Forelimb muscle (tissue), 1 donor: ENCODE results near the gene HEY2. TPM values are rescaled to one million over a fixed set of nuclear protein-coding genes. Genes with fewer than 3 reads are reported as not detected.
"Not testable (repeated sequence)": the region's sequence is repeated elsewhere in the genome, so short reads cannot be mapped to it uniquely, and the experiment has no call there.

Experiments
- DNase-seq: peaks from one replicate; pipeline ENCODE4 v3.0.0-alpha.2; 2013; ENCODE audit warnings: low read depth
- polyA plus RNA-seq: library from polyadenylated mRNA; unstranded; fragments of 120-200 nt; gene quantifications from one replicate; pipeline ENCODE4 v1.2.1, GENCODE V29; 2013; ENCODE audit not compliant: insufficient read length

Gene HEY2
- polyA plus RNA-seq, 1 donor = 11.0 TPM

DNA sequence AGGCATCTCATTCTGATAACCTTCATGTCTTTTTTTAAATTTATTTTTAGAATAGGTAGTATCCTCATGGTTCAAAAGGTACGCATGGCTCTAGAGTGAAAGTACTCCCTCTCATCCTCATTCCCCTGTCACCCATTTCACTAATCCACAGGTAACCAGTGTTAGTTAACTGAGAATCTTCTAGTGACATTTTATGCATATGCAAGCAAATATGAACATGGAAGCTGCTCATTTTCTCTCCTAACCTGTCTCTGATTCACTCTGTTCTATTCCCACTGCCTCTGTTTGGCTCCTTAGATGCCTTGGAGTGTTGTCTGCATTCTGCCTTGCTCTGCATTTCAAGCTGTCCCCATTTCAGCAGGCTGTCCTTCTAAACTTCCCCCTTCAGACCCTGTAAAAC lies 45.9 kb downstream of the HEY2 start:
- DNase-seq = no peak

DNA sequence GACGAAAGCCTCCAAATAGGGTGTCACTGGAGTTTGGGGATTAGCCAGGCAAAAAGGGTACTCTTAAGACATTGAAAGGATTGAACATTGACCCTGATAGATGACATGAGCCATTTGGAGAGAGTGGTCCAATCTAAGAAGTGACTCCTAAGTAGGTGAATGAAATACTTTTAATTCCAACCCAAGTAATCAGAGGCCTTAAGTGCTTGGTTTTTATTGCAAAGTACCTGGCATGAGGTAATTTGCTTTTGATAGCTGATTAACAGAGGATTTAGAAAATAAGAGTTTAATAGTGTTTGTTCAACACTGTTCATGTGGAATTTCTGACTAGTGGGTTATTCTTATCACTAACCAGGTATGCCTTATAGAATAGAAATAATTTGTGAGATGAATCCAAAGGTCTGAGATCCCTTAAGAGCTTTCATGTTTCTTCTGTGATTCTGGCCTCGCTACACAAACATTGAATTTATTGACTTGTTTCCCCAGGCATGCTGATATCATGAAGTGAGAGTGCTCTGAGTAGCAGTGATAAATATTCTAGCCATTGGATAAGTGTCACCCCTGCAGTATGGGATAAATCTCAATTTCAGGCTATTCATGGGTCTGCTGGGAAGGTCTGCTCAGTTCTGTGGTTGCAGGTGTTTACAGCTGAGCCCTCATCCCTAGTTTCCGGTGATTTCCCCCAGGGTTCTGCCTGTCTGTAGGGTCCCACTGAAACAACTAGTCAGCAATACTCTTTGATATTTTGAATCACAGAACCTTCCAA lies 47.9 kb downstream of the HEY2 start:
- no peak for DNase-seq

DNA sequence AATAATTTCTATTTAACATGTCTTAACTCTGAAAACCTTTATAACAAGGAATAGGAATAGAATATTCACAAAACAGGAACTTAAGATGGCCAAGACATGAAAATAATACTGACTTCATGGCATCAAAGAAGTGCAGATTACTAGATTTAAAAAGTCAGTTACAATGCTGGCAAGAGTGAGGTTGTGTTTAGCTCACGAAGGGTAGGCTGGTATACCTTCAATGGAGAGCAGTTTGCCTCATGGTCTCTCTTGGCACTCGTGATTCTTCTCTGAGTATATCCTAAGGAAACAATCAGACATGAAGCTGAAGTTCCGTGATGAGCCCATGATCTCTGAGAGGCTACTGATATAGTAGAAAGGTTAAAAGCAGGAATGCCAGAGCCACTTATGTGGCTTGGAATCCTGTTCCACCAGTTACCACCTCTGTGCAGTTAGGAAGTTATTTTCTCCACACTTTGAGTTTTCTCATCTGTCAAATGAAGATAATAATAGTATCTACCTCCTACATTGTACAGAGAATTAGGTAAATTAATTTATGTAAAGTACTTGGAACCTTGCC lies 48.5 kb downstream of the HEY2 start:
- no peak for DNase-seq

DNA sequence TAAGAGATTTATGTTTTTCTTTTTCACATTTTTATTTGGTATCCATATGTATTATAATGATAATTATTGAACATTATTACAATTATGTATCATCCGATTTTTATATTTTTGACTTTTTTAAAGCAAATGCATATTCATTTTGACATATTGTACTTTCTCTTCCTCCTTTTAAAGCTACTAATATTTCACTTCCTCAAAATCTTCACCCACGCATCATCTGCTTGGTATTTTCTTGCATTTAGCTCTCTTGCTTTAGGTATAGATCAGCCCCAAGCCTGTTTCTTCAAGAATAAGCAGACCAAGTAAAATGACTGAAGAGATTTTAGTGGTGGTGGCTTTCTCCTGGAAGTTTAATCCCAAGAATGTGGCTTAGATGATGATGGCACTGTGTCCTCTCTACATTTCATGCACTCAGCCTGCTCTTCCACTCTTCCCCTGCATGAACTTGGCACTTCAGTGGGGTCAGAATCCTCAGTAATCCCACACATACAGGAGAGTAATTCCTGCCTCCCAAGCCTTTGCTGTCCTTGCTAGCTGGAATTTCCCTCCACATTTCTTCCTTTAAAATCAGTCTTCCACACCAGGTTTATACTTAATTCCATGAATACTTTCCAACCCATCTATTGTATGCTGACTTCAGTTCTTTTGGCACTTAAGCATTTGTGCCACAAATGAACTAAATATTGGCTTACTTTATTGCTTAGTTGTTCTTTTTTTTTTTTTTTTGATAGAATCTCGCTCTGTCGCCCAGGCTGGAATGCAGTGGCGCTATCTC lies 49.5 kb downstream of the HEY2 start:
- DNase-seq = no peak

DNA sequence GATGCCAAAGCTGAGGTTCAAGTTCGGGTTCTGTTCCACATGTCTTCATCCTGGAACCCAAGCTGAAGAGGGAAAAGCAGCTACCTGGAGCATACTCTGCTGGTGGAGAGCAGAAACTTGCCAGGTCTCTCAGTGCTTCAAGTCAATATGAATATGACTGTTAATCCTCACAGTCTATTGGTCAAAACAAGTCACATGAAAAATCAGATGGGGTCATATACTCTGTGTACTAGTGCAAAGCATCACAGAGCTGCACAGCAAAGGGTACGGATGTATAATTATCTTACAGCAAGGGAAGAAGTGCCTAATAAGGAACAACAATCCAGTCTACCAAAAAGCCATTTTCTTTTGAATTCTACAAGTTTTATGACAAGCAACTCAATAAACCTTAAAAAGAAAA lies 53.0 kb downstream of the HEY2 start:
- DNase-seq = no peak

DNA sequence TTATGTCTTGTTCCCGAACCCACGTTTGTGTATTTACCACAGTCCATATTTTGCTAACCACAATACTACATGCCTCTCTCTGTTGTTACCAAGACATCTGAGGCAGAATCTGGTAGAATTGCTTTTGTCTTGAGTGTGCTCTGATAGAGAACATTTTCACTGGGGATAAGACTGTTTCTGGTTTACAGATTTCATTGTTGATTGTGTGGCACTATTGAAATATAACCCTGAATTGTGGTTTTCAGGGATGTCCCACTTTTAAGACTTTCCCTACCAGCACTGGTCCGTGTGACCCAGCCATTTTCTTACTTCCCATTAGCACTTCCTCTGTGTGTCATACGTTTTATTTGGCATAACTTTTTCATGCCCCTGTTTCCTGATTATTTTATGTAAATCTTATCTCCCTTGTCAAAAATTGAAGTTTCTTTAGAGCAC lies 53.5 kb downstream of the HEY2 start:
- no peak for DNase-seq

DNA sequence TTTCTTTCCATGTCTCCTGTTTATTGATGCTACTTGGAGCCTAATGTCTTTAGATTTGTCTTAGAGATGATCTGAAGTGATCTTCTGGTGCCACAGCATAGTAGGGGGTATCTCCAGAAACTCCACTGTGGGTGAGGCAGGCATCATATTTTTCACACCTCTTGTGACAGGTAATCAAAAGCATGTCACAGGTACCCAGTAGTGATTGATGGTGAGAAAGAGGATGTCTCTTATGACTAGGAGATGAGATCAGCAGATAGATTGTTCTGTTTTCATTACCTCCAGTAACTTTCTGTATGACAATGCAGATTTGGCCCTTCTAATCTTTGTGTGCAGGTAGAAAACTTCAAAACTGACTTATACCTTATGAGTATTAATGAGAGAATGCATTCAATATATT lies 54.8 kb downstream of the HEY2 start:
- DNase-seq = no peak

DNA sequence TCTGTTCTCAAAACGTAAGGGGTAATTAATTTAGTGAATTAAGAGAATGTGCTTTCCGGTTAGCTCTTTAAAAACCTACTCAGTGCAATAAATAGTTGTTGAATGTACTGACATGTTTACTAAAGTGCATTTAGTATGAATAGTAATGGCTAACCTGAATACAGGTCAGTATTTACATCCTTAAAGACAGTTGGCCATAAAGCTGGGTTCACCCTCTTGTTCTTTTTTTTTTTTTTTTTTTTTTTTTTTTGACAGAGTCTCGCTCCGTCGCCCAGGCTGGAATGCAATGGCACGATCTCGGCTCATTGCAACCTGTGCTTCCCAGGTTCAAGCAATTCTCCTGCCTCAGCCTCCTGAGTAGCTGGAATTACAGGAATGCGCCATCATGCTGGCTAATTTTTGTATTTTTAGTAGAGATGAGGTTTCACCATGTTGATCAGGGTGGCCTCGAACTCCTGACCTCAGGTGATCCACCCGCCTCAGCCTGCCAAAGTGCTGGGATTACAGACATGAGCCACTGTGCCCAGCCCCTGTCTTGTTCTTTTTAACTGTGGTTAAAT lies 55.5 kb downstream of the HEY2 start:
- not testable (repeated sequence) for DNase-seq

DNA sequence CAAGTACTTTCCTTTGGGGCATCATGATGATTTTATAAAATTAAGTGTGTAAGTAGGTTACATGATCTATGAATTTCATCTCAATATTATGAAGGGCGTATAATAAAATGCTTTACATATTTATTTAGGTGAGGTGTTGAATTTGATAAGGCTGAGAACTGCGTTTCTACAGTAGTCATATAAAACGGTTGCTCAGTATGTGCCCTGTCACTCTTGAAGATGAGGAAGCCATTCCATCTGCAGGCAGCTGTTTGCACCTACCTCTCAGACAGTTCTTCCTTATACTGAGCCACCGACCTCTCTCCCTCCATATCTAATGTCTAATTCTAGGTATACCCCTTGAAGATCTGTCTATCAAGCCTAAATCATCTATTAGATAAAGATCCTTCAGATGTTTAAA lies 57.4 kb downstream of the HEY2 start:
- DNase-seq = no peak

DNA sequence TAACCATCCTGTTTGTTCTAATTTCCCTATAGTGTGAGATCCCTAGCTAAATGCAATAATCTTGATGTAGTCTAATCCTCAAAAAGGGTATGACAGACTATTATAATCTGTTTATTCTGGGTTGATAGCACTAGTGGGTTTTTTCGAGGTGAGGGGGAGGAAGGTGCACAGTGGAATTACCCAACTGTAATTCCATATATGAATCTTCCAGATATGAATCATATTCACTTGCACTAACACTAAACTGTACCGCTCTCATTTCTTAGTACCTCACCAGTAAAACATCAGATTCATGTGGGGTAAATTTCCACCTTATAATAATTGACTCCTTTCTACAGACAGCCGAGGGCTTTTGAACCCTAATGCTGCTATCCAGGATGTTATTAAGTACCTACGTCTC lies 57.9 kb downstream of the HEY2 start:
- DNase-seq = no peak

DNA sequence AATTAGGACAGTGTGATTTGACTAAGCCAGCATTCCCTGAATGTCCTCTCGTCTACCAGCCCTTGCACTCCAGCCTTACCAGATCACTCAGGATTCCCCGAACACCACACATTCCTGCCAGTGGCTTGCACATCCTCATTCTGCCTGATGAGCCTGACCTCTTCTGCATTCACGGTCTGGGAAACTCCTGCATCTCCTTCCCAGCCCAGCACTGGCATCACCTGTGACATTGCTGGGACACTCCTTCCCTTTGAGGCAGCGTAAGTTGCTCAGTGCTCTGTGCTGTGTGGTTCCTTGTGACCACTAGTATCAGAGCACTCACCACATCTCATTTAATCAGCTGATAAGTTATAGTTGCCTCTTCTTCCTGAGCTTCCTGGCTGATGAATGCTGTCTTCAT lies 58.6 kb downstream of the HEY2 start:
- no peak for DNase-seq

DNA sequence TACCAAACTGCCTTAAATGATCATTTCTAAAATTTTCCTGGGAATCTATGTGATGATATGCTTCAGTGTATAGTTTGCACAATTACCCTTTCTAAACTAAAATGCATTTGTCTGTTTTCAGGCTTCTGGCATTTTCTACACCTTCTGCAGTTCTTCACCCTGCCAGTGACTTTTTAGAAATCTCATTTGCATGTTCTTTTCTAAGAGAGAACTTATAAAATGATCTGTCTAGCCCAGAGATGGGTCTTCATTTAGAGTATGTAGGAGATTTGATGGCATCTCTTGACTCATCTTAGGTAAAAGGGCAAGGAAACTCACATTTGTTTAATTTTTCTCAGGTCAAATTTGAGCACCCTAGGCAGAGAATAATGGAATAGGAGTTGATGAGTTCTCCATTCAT lies 59.2 kb downstream of the HEY2 start:
- no peak for DNase-seq

DNA sequence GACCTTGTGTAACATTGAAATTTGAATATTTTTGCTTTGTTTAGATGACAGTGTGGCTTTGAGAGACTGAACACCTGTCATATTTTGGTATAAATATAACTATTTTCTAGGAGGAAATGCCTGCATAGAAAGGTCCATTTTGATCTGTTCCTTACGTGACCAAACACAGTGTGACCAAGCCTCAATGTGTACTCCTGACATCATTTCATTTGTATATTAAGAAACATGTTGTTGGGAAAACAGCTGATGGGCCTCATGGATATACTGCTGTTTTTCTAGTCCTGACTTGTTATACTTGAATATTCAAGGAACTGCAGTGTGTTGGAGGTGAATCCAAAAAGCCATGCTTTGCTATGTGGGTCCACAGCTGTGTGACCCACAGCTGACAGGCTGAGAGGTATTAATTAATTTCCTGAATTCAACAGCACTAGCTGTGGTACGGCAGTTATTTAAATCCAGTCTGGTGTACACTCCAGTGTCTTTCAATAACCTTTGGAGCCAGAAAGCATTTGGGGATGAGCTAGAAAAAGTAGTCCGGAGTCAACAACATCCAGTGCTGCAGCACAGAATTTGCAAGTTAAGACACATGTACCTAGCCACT lies 60.2 kb downstream of the HEY2 start:
- DNase-seq = no peak

DNA sequence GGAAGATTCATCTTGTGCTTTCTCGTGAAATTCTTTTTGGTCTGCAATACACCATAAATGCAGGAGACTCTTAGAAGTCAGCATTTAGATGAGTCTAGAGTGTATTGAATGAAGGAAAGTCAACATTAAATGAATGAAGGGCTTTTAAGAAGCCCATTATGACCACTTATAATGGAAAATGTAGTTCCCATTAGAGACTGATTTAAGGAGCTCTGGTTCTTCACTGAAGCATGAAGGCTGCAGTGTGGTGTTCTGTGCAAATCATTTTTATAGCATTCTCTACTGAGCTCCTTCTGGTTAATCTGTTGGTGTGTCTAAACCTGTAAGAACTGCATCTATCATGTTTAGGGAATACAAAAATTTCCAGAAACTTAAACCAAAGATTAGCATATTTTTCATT lies 61.0 kb downstream of the HEY2 start:
- no peak for DNase-seq

Other genes with a start within 250 kb of the HEY2 start
- 8.1 TPM for gene NCOA7, start 41.3 kb downstream of the HEY2 start, polyA plus RNA-seq
- 30.0 TPM for gene HINT3, start 207.1 kb downstream of the HEY2 start, polyA plus RNA-seq
- 16.4 TPM for gene TRMT11, start 236.9 kb downstream of the HEY2 start, polyA plus RNA-seq